ENCODE measurements around the gene ADCY6. TPM values are rescaled to one million over a fixed set of nuclear protein-coding genes. Genes with fewer than 3 reads are reported as not detected.

Gene ADCY6
- total RNA-seq, 1 experiment from 2014 or later = 48.3 TPM

DNA sequence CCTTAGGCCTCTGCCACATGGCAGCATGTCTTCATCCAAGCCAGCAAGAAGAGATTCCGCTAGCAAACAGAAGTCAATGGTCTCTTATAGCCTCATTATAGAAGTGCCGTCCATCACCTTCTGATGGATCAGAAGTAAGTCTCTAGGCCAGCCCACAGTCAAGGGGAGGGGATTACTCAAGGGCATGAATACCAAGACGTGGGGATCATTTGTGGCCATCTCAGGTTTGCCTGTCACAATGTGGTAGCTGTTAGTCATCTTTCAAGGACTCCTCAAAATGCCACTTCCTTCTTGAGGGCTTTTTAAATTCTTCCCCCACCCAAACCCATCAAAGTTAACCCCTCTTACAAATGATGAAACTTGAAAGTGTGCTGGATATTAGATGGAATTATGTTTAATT is 8.1 kb upstream of the ADCY6 start:
- BruUV-seq (replicated peaks) = no TSS peak
- Histone ChIP-seq H3F3A (ENCODE audit: insufficient read depth, low read depth) (peaks cover 27% of the 10 kb centered on the region), H2AFZ (no peak overlapping the region), H3K79me2 (ENCODE audit: low read depth) (no peaks in the 10 kb centered on the region), H3K4me2 (no peak overlapping the region), H3K4me3 (no peak overlapping the region), H3K9me2 (ENCODE audit: insufficient read depth) (no peaks in the 10 kb centered on the region), H3K27me3 (ENCODE audit: insufficient read depth, low read depth) (no peaks in the 10 kb centered on the region), H3K4me1 (replicated peaks; ENCODE audit: insufficient read depth) (peaks cover 21% of the 10 kb centered on the region), H4K20me1 (ENCODE audit: insufficient read depth) (no peaks in the 10 kb centered on the region), H3K27ac (no peak overlapping the region), H3K9me3 (ENCODE audit: insufficient read depth, low read depth) (no peaks in the 10 kb centered on the region), H3K36me3 (ENCODE audit: low read depth) (no peaks in the 10 kb centered on the region)
- TF ChIP-seq, protein P1, sequence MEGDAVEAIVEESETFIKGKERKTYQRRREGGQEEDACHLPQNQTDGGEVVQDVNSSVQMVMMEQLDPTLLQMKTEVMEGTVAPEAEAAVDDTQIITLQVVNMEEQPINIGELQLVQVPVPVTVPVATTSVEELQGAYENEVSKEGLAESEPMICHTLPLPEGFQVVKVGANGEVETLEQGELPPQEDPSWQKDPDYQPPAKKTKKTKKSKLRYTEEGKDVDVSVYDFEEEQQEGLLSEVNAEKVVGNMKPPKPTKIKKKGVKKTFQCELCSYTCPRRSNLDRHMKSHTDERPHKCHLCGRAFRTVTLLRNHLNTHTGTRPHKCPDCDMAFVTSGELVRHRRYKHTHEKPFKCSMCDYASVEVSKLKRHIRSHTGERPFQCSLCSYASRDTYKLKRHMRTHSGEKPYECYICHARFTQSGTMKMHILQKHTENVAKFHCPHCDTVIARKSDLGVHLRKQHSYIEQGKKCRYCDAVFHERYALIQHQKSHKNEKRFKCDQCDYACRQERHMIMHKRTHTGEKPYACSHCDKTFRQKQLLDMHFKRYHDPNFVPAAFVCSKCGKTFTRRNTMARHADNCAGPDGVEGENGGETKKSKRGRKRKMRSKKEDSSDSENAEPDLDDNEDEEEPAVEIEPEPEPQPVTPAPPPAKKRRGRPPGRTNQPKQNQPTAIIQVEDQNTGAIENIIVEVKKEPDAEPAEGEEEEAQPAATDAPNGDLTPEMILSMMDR (conservative IDR thresholded peaks at IDR 0.05) = no peak
- TF ChIP-seq EZH2 (IDR thresholded peaks at IDR 0.05; ENCODE audit: low read depth) = no peak
- DNase-seq = peak in 1 of 2 experiments; percentile 65
- intact Hi-C loops (cut with micrococcal nuclease; ENCODE audit: unreplicated experiment) = loop anchor here (5.0 kb wide), 2 partner anchors 115 to 255 kb away; partner anchors contain the start of gene KANSL2
- POLR2A ChIA-PET (ENCODE audit: unreplicated experiment) = no interaction called here
- CTCF ChIA-PET = no interaction called here

DNA sequence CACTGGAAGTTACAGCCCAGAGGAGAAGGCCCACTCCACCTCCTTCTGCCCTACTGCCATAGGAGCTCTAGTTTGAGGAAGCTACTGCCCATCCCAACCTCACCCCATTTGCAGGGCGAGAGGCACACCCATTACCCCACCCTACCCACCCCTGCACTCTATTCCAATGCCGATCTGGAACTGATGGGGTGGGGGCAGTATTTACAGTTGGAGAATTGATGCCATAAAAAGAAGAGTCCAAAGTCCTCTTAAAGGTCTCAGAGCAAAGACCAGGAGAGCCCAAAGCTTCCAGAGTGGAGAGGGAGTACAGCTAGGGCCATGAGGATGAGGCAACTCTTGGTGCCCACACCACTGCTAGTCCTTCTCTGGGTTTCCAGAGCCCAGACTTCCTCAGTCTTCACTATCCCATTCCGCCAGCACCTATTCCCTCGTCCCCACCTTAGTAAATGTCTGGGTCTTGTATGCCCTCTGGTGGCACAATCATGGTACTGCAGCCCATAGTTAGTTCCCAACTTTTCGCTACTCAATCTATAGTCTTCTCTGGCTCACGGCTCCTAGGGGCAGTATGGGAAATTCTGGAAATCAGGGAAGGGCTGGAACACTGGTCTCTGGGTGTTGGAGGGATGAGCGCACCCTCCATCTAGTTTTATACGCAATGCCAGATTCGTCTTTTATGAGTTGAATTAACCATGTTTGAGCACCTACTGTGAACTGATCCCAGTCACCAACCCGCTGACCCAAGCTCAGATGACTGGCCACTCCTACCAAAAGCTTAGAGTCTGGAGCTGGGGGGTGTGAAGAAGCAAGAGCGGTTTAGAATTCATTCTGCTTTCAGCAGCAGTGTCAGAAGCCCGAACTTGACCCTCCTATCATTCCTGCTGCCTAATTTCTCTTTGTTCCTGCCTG is 6.9 kb upstream of the ADCY6 start:
- no peak for TF ChIP-seq EZH2 (IDR thresholded peaks at IDR 0.05; ENCODE audit: low read depth)
- TF ChIP-seq, protein P1 (conservative IDR thresholded peaks at IDR 0.05) = peak; percentile 99
- no peaks in the 10 kb centered on the region for H3K9me3 ChIP-seq (ENCODE audit: insufficient read depth, low read depth)
- H3K4me2 ChIP-seq = peak overlapping the region; percentile 58
- POLR2A ChIA-PET (ENCODE audit: unreplicated experiment) = interaction anchor here (0.6 kb wide), 1 partner anchor 285 kb away, joined by 5 read pairs; no protein-coding TSS in a partner anchor
- peaks cover 21% of the 10 kb centered on the region for H3K4me1 ChIP-seq (replicated peaks; ENCODE audit: insufficient read depth)
- no peaks in the 10 kb centered on the region for H3K27me3 ChIP-seq (ENCODE audit: insufficient read depth, low read depth)
- no peaks in the 10 kb centered on the region for H3K9me2 ChIP-seq (ENCODE audit: insufficient read depth)
- peak overlapping the region; percentile 78 for H3K27ac ChIP-seq
- DNase-seq = peak; percentile 57 to 67
- no peaks in the 10 kb centered on the region for H3K36me3 ChIP-seq (ENCODE audit: low read depth)
- no TSS peak for BruUV-seq (replicated peaks)
- CTCF ChIA-PET = interaction anchor here (1.6 to 3.4 kb wide), 3 partner anchors 19 to 43 kb away, joined by 5 to 35 read pairs (median 14); no protein-coding TSS in a partner anchor
- intact Hi-C loops (cut with micrococcal nuclease; ENCODE audit: unreplicated experiment) = loop anchor here (1.0 to 5.0 kb wide), 3 partner anchors 43 to 254 kb away; partner anchors contain the start of gene KANSL2
- H2AFZ ChIP-seq = 0 out of 2 replicates have a peak overlapping the region, but pooled peaks have one; percentile 69
- H3K79me2 ChIP-seq (ENCODE audit: low read depth) = no peaks in the 10 kb centered on the region
- no peak overlapping the region for H3K4me3 ChIP-seq
- H4K20me1 ChIP-seq (ENCODE audit: insufficient read depth) = no peaks in the 10 kb centered on the region
- H3F3A ChIP-seq (ENCODE audit: insufficient read depth, low read depth) = peaks cover 27% of the 10 kb centered on the region

DNA sequence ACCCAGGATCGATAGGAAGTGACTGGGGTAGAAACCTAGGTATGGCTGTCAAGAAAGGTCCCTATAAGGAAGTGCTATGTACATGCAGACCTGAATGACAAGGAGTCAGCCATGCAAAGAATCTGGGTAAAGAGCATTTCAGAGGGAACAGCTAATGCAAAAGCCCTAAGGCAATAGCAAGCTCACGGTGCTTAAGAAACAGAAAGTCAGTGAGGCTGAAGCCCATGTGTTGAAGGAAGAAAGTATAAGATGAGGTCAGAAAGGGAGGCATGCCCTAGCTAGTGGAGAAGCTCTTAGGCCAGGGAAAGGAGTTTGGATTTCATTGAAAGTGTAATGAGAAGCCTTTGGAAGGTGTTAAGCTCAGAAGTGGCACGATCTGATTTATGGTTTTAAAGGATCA is 6.0 kb upstream of the ADCY6 start:
- Histone ChIP-seq H3F3A (ENCODE audit: insufficient read depth, low read depth) (peaks cover 27% of the 10 kb centered on the region), H3K4me3 (no peak overlapping the region), H3K9me2 (ENCODE audit: insufficient read depth) (no peaks in the 10 kb centered on the region), H3K9me3 (ENCODE audit: insufficient read depth, low read depth) (no peaks in the 10 kb centered on the region), H2AFZ (no peak overlapping the region), H3K79me2 (ENCODE audit: low read depth) (no peaks in the 10 kb centered on the region), H3K4me1 (replicated peaks; ENCODE audit: insufficient read depth) (peaks cover 27% of the 10 kb centered on the region), H3K4me2 (peak overlapping the region; percentile 58), H4K20me1 (ENCODE audit: insufficient read depth) (no peaks in the 10 kb centered on the region), H3K27me3 (ENCODE audit: insufficient read depth, low read depth) (no peaks in the 10 kb centered on the region), H3K36me3 (ENCODE audit: low read depth) (no peaks in the 10 kb centered on the region), H3K27ac (peak overlapping the region; percentile 78)
- no peak for TF ChIP-seq EZH2 (IDR thresholded peaks at IDR 0.05; ENCODE audit: low read depth)
- TF ChIP-seq, protein P1 (conservative IDR thresholded peaks at IDR 0.05) = no peak
- ChIA-PET POLR2A (ENCODE audit: unreplicated experiment) (interaction anchor here (0.6 to 0.8 kb wide), 6 partner anchors 20 to 629 kb away, joined by 3 to 6 read pairs (median 4); no protein-coding TSS in a partner anchor), CTCF (interaction anchor here (1.6 to 3.4 kb wide), 3 partner anchors 20 to 42 kb away, joined by 5 to 35 read pairs (median 14); no protein-coding TSS in a partner anchor)
- no TSS peak for BruUV-seq (replicated peaks)
- intact Hi-C loops (cut with micrococcal nuclease; ENCODE audit: unreplicated experiment) = loop anchor here (1.0 to 5.0 kb wide), 3 partner anchors 42 to 253 kb away; partner anchors contain the start of gene KANSL2
- peak; percentile 52 to 99 for DNase-seq
